Astrocyte of the spinal cord (primary cell): ENCODE measurements around the gene PSMG4.
"Not testable (repeated sequence)": the region's sequence is repeated elsewhere in the genome, so short reads cannot be mapped to it uniquely, and the experiment has no call there.

Source experiments
- DNase-seq: peaks from one replicate; pipeline ENCODE4 v3.0.0; 2011; ENCODE audit warnings: low read depth, low spot score
- H3K4me3 ChIP-seq: 2 replicates; pipeline ENCODE4 v1.5.1; 2011; ENCODE audit warnings: low read depth, mild to moderate bottlenecking, low read length, moderate library complexity
- CTCF ChIP-seq: IDR thresholded peaks from 2 replicates; pipeline ENCODE4 v1.5.1; 2012; ENCODE audit warnings: low read depth, mild to moderate bottlenecking, low read length, inconsistent platforms
- in situ Hi-C: cut with HindIII; loops from 2 replicates; pipeline ENCODE4 v1.10.0; 2017; ENCODE audit warnings: low sequenced_read_pairs

PSMG4 gene

GRCh38 chr6:3244003-3244831, 14.5 kb upstream of the PSMG4 start:
- H3K4me3 ChIP-seq, result no peak overlapping the region
- in situ Hi-C loops, result no loop called here
- TF ChIP-seq CTCF, result no peak
- no peak for DNase-seq

- H3K4me3 ChIP-seq, in situ Hi-C loops, DNase-seq: not testable (repeated sequence)
Observed at GRCh38 chr6:3244832-3245161, 13.9 kb upstream of the PSMG4 start.

- TF ChIP-seq CTCF, result no peak
- in situ Hi-C loops, result no loop called here
Observed at GRCh38 chr6:3245216-3245615, 13.5 kb upstream of the PSMG4 start.

DNA sequence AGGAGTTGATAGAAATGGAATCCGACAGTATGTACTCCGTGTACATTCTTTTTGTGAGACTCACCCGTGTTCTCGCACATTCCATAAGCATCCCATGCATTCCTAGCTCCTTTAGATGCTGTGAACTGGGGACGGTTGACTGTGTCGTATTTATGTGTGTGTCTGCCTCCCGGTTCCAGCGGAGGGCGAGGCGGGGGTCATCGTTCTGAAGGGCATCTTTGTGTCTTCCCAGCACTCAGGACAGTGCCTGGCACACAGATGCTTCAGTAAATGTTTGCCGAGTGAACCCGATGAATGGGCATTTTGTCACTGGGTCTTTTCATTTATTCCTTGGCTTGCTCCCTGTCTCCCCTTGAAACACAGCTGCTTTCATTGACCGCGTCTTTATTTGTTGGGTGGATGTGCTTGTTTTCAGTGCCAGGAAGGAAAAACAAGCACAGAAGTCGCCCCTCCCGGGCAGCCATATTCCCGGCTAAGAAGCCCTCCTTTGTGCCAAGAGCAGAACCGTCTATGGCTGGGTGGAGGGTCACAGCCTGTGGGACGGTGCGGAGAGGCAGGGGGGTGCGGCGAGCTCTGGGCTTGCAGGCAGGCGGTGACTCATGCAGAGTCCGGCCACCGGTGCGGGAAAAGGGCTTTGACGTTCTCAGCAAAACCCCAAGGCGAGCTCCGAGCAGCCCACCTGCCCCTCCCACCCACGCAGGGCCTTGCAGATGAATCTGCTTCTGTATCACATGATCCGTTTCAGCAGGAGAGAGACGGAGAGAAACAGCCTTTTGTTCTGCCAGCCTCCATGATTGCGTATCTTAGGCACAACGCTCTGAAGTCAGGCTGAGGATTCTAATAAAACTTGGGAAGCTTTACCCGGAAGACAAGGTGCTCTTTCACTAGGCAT, 11.2 kb upstream of the PSMG4 start:
- TF ChIP-seq CTCF, result no peak
- peak; percentile 95 for DNase-seq
- H3K4me3 ChIP-seq, result peak overlapping the region; percentile 27
- in situ Hi-C loops, result no loop called here

More at GRCh38 chr6:3245216-3245615, 13.5 kb upstream of the PSMG4 start:
- no peak overlapping the region for H3K4me3 ChIP-seq
- DNase-seq, result no peak

- DNase-seq, result no peak
- no peak for TF ChIP-seq CTCF
- in situ Hi-C loops, result no loop called here
- H3K4me3 ChIP-seq, result no peak overlapping the region
Observed at GRCh38 chr6:3249821-3250220, 8.9 kb upstream of the PSMG4 start.

- DNase-seq, result no peak
- TF ChIP-seq CTCF, result no peak
- no peak overlapping the region for H3K4me3 ChIP-seq
- in situ Hi-C loops, result no loop called here
Observed at GRCh38 chr6:3250231-3250675, 8.5 kb upstream of the PSMG4 start.
